PC-3 (cell line): ENCODE measurements around the gene ZGRF1.

ENCODE experiments used
- EZH2phosphoT487 ChIP-seq: fragments of 300-600 bp; sonication (generic); IDR thresholded peaks from 2 replicates; pipeline ENCODE4 v1.6.1; 2018; ENCODE audit warnings: mild to moderate bottlenecking, antibody characterized with exemption, low read length, borderline replicate concordance
- TF ChIP-seq, protein P1 (sequence below): fragments of 300-600 bp; sonication (generic); conservative IDR thresholded peaks from 2 replicates; pipeline ENCODE4 v1.5.1; 2017; ENCODE audit warnings: antibody characterized with exemption, low read depth, mild to moderate bottlenecking, low read length

DNA sequence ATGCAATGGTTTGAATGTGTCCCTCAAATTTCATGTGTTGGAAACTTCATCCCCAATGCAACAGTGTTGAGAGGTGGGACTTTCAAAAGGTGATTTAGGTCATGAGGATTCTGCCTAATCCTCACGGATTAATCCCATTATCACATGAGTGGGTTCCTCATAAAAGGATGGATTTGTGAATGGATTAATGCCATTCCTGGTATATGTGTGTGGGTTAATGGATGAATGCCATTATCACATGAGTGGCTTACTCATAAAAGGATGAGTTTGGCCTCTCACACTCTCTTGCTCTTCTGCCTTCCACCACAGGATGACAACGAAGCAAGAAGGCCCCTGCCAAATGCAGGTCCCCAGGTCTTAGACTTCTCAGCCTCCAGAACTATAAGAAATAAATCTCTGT lies 90.2 kb downstream of the ZGRF1 start:
- TF ChIP-seq, protein P1, sequence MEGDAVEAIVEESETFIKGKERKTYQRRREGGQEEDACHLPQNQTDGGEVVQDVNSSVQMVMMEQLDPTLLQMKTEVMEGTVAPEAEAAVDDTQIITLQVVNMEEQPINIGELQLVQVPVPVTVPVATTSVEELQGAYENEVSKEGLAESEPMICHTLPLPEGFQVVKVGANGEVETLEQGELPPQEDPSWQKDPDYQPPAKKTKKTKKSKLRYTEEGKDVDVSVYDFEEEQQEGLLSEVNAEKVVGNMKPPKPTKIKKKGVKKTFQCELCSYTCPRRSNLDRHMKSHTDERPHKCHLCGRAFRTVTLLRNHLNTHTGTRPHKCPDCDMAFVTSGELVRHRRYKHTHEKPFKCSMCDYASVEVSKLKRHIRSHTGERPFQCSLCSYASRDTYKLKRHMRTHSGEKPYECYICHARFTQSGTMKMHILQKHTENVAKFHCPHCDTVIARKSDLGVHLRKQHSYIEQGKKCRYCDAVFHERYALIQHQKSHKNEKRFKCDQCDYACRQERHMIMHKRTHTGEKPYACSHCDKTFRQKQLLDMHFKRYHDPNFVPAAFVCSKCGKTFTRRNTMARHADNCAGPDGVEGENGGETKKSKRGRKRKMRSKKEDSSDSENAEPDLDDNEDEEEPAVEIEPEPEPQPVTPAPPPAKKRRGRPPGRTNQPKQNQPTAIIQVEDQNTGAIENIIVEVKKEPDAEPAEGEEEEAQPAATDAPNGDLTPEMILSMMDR, result no peak
- TF ChIP-seq EZH2phosphoT487, result no peak
